B cell (primary cell): Measurements from ENCODE around the gene NUB1. TPM values are rescaled to one million over a fixed set of nuclear protein-coding genes. Genes with fewer than 3 reads are reported as not detected.

ENCODE experiments used
- ATAC-seq: fragments of 200-7000 bp; cut with Tn5 transposase; one replicate; pipeline ENCODE4 v1.10.0; 2021; ENCODE audit warnings: low read depth, mild to moderate bottlenecking, moderate number of reproducible peaks, moderate library complexity
- CTCF ChIA-PET: fragments of 350-600 bp; sonication (Branson Sonifier 250); formaldehyde crosslinking; loops from one replicate; lab custom pipeline; 2021; ENCODE audit warnings: antibody characterized with exemption, inconsistent platforms; lab: Charles Lee
- POLR2A ChIA-PET: fragments of 350-600 bp; sonication (Branson Sonifier 250); formaldehyde crosslinking; loops from one replicate; lab custom pipeline; 2021; ENCODE audit warnings: antibody characterized with exemption; lab: Charles Lee
- DNase-seq: peaks from one replicate; pipeline ENCODE4 v3.0.0; 2013
- H2AFZ ChIP-seq: 2 replicates; pipeline ENCODE4 v1.6.1; 2012; ENCODE audit warnings: mild to moderate bottlenecking, low read depth, low read length; ENCODE audit not compliant: insufficient read depth, poor library complexity, severe bottlenecking
- H3K27ac ChIP-seq, 2 donors: 1 replicate in 1 of 2; 2 replicates in 1 of 2; pipeline ENCODE4 v1.5.1; 2012 to 2013; ENCODE audit warnings: low read length in 2 of 2, mild to moderate bottlenecking in 2 of 2, moderate library complexity in 1 of 2
- H3K27me3 ChIP-seq, 4 experiments: fragments of 200-600 bp in 1 of 4; sonication (generic) in 1 of 4; replicated peaks in 1 of 4; 1 replicate in 2 of 4; 2 replicates in 2 of 4; pipeline versions ENCODE4 v1.6.1 to v1.7.0; 2013 to 2016; ENCODE audit warnings: low read length in 3 of 4, mild to moderate bottlenecking in 2 of 4, mixed read lengths in 1 of 4, moderate library complexity in 1 of 4; ENCODE audit not compliant: insufficient read depth in 4 of 4, control insufficient read depth in 3 of 4; ENCODE audit errors: control extremely low read depth in 1 of 4
- H3K36me3 ChIP-seq, 2 experiments: replicated peaks in 1 of 2; 1 replicate in 1 of 2; 2 replicates in 1 of 2; pipeline versions ENCODE4 v1.6.1 to v1.7.1; 2013; ENCODE audit warnings: low read length in 1 of 2; ENCODE audit not compliant: insufficient read depth in 2 of 2, control insufficient read depth in 1 of 2; ENCODE audit errors: control extremely low read depth in 1 of 2, extremely low read depth in 1 of 2
- H3K4me1 ChIP-seq, 2 donors: fragments of 200-600 bp in 1 of 2; sonication (generic) in 1 of 2; 1 replicate in 1 of 2; 2 replicates in 1 of 2; pipeline versions ENCODE4 v1.5.1 to v1.6.1; 2013 to 2017; ENCODE audit warnings: low read length in 2 of 2; ENCODE audit not compliant: control insufficient read depth in 2 of 2, insufficient read depth in 2 of 2
- H3K4me2 ChIP-seq: replicated peaks from 2 replicates; pipeline ENCODE3; 2012; ENCODE audit warnings: mild to moderate bottlenecking, low read depth, low read length; ENCODE audit not compliant: poor library complexity, severe bottlenecking
- H3K4me3 ChIP-seq, 5 experiments: fragments of 200-600 bp in 1 of 5; sonication (generic) in 1 of 5; 1 replicate in 3 of 5; 2 replicates in 2 of 5; pipeline versions ENCODE4 v1.5.1 to v1.7.0; 2011 to 2016; ENCODE audit warnings: low read length in 4 of 5, mild to moderate bottlenecking in 4 of 5, low read depth in 2 of 5, control low read depth in 1 of 5, moderate library complexity in 1 of 5; ENCODE audit not compliant: insufficient read depth in 1 of 5; ENCODE audit errors: control extremely low read depth in 1 of 5, extremely low read depth in 1 of 5
- H3K79me2 ChIP-seq: fragments of 200-600 bp; sonication (generic); one replicate; pipeline ENCODE4 v1.6.0; 2016; ENCODE audit warnings: low read length; ENCODE audit not compliant: control insufficient read depth, insufficient read depth
- H3K9ac ChIP-seq: fragments of 200-600 bp; sonication (generic); 2 replicates; pipeline ENCODE4 v1.6.1; 2017; ENCODE audit warnings: mild to moderate bottlenecking, low read length, moderate library complexity
- H3K9me3 ChIP-seq, 3 donors: one replicate each; pipeline versions ENCODE4 v1.6.1 to v1.7.1; 2013; ENCODE audit warnings: low read length in 2 of 3; ENCODE audit not compliant: control insufficient read depth in 2 of 3, insufficient read depth in 1 of 3; ENCODE audit errors: control extremely low read depth in 1 of 3
- H4K20me1 ChIP-seq: 2 replicates; pipeline ENCODE4 v1.6.0; 2012; ENCODE audit warnings: mild to moderate bottlenecking, low read length; ENCODE audit not compliant: insufficient read depth, control insufficient read depth, poor library complexity, severe bottlenecking
- H3K27ac Mint-ChIP-seq: one replicate; pipeline ENCODE4 v1.8.0; 2021; ENCODE audit warnings: mixed read lengths
- H3K27me3 Mint-ChIP-seq: one replicate; pipeline ENCODE4 v1.8.0; 2021; ENCODE audit warnings: mixed read lengths
- H3K4me1 Mint-ChIP-seq: one replicate; pipeline ENCODE4 v1.8.0; 2021; ENCODE audit warnings: mixed read lengths
- H3K4me3 Mint-ChIP-seq: one replicate; pipeline ENCODE4 v1.8.0; 2021; ENCODE audit warnings: mixed read lengths
- H3K9me3 Mint-ChIP-seq: one replicate; pipeline ENCODE4 v1.8.0; 2022; ENCODE audit warnings: mixed read lengths; ENCODE audit not compliant: insufficient read depth
- CTCF ChIP-seq: fragments of 200-600 bp; IDR thresholded peaks from one replicate; pipeline ENCODE4 v1.8.0; 2022; ENCODE audit warnings: antibody characterized with exemption, mild to moderate bottlenecking
- EZH2 ChIP-seq: IDR thresholded peaks from 2 replicates; pipeline ENCODE4 v1.6.1; 2012; ENCODE audit warnings: borderline replicate concordance, low read depth, mild to moderate bottlenecking, moderate library complexity, low read length; ENCODE audit not compliant: insufficient read depth, poor library complexity, severe bottlenecking
- WGBS: methylation state at CpG from one replicate; pipeline ENCODE4 v1.1.5; 2013; ENCODE audit warnings: missing lambda C conversion rate; ENCODE audit not compliant: insufficient coverage; 5-methylcytosine and 5-hydroxymethylcytosine counted together
- intact Hi-C: fragments of 100-400 bp; cut with micrococcal nuclease; formaldehyde crosslinking; loops from one replicate; pipeline ENCODE4 v1.10.0; 2022
- polyA plus RNA-seq: library from polyadenylated mRNA; depleted of rRNA; stranded (reverse); fragments of >200 nt; gene quantifications from 2 replicates; pipeline ENCODE4 v1.2.3, GENCODE V29; 2012
- total RNA-seq, 2 donors: library from RNA; stranded (reverse); fragments of 120-200 nt in 1 of 2; gene quantifications; 1 replicate in 1 of 2; 2 replicates in 1 of 2; pipeline versions ENCODE4 v1.2.3 to v1.2.4, GENCODE V29; 2013 to 2022

NUB1 gene
- total and polyA plus RNA-seq, 2 donors (not counting 1 experiment from before 2014, with no cell fraction given): 55.0 to 104 TPM

- Histone ChIP-seq H4K20me1 (no peaks in the 10 kb centered on the region), H3K9me3 (peaks cover 0 to 32% (median 28%) of the 10 kb centered on the region in 3 donors), H3K4me2 (no peak overlapping the region), H3K4me3 (no peak overlapping the region), H3K79me2 (no peaks in the 10 kb centered on the region), H3K4me1 (no peaks in the 10 kb centered on the region), H3K9ac (no peak overlapping the region), H2AFZ (no peak overlapping the region), H3K36me3 (no peaks in the 10 kb centered on the region), H3K27me3 (no peaks in the 10 kb centered on the region), H3K27ac (no peak overlapping the region)
- no peaks in the 10 kb centered on the region for H3K4me1 Mint-ChIP-seq
- ChIA-PET CTCF (interaction anchor here (1.4 to 9.5 kb wide), 3 partner anchors 11 to 47 kb away, joined by 4 to 225 read pairs (median 4); no protein-coding TSS in a partner anchor), POLR2A (no interaction called here)
- WGBS: 58% methylated on average over 3 of the region's 3 CpGs
- H3K9me3 Mint-ChIP-seq: peaks cover 7% of the 10 kb centered on the region
- no peak for TF ChIP-seq EZH2
- TF ChIP-seq CTCF: no peak
- no peak overlapping the region for H3K27ac Mint-ChIP-seq
- no peaks in the 10 kb centered on the region for H3K27me3 Mint-ChIP-seq
- DNase-seq (no peak), ATAC-seq (no peak)
- intact Hi-C loops: no loop called here
- H3K4me3 Mint-ChIP-seq: no peak overlapping the region
These were observed 20.3 kb upstream of the NUB1 start for GRCh38 chr7:151321341-151321740.

- Mint-ChIP-seq H3K4me1 (no peaks in the 10 kb centered on the region), H3K4me3 (no peak overlapping the region), H3K9me3 (peaks cover 7% of the 10 kb centered on the region), H3K27ac (no peak overlapping the region), H3K27me3 (no peaks in the 10 kb centered on the region)
- TF ChIP-seq CTCF: no peak
- no peak for TF ChIP-seq EZH2
- ATAC-seq (no peak), DNase-seq (no peak)
- Histone ChIP-seq H4K20me1 (no peaks in the 10 kb centered on the region), H3K36me3 (no peaks in the 10 kb centered on the region), H3K79me2 (no peaks in the 10 kb centered on the region), H3K9ac (no peak overlapping the region), H3K4me3 (no peak overlapping the region), H3K27ac (no peak overlapping the region), H3K27me3 (no peaks in the 10 kb centered on the region), H3K4me2 (no peak overlapping the region), H3K4me1 (no peaks in the 10 kb centered on the region), H3K9me3 (peaks cover 0 to 32% (median 28%) of the 10 kb centered on the region in 3 donors), H2AFZ (no peak overlapping the region)
- ChIA-PET POLR2A (no interaction called here), CTCF (interaction anchor here (9.5 kb wide), 1 partner anchor 30 kb away, joined by 225 read pairs; no protein-coding TSS in a partner anchor)
- intact Hi-C loops: no loop called here
These were observed 18.7 kb upstream of the NUB1 start for GRCh38 chr7:151322906-151323305.
